Caco-2 (cell line): ENCODE measurements around the gene MEIS3. TPM values are rescaled to one million over a fixed set of nuclear protein-coding genes. Genes with fewer than 3 reads are reported as not detected.

Experiments
- BruUV-seq: library from RNA; stranded (reverse); fragments of 400-500 nt; replicated peaks from 2 replicates; lab custom pipeline; 2021; lab: Mats Ljungman, UMichigan
- CTCF ChIA-PET: fragments of 300-600 bp; sonication (Branson Sonifier 250); formaldehyde crosslinking; loops from one replicate; lab custom pipeline; 2022; ENCODE audit warnings: antibody characterized with exemption; lab: Charles Lee
- POLR2A ChIA-PET: fragments of 300-600 bp; sonication (Branson Sonifier 250); formaldehyde crosslinking; loops from one replicate; lab custom pipeline; 2022; ENCODE audit warnings: antibody characterized with exemption; lab: Charles Lee
- DNase-seq, 2 experiments: peaks; one replicate each; pipeline versions ENCODE4 v3.0.0 to v3.0.0-alpha.2; 2020 to 2022
- H3K27me3 ChIP-seq: replicated peaks from 2 replicates; pipeline ENCODE4 v1.6.0; 2011; ENCODE audit warnings: low read length; ENCODE audit not compliant: control insufficient read depth, insufficient read depth
- H3K36me3 ChIP-seq: 2 replicates; pipeline ENCODE4 v1.5.1; 2011; ENCODE audit warnings: low read length; ENCODE audit not compliant: control insufficient read depth, insufficient read depth
- H3K4me1 ChIP-seq: fragments of 250-450 bp; sonication (Bioruptor Pico); 2 replicates; pipeline ENCODE4 v1.5.1; 2020; ENCODE audit warnings: mild to moderate bottlenecking
- H3K4me3 ChIP-seq: 2 replicates; pipeline ENCODE4 v1.5.1; 2011; ENCODE audit warnings: low read depth, mild to moderate bottlenecking, control low read depth, low read length
- H3K9me3 ChIP-seq: fragments of 250-450 bp; sonication (Bioruptor Pico); 2 replicates; pipeline ENCODE4 v1.5.1; 2020; ENCODE audit warnings: mild to moderate bottlenecking, moderate library complexity
- H3K27ac Mint-ChIP-seq: one replicate; pipeline ENCODE4 v1.8.0; 2022; ENCODE audit warnings: mixed read lengths; ENCODE audit not compliant: unreplicated experiment
- H3K27me3 Mint-ChIP-seq: one replicate; pipeline ENCODE4 v1.8.0; 2022; ENCODE audit warnings: mixed read lengths; ENCODE audit not compliant: insufficient read depth, unreplicated experiment
- H3K36me3 Mint-ChIP-seq: one replicate; pipeline ENCODE4 v1.8.0; 2022; ENCODE audit warnings: mild to moderate bottlenecking, mixed read lengths; ENCODE audit not compliant: insufficient read depth, unreplicated experiment
- H3K4me1 Mint-ChIP-seq: one replicate; pipeline ENCODE4 v1.8.0; 2022; ENCODE audit warnings: low read depth, mixed read lengths; ENCODE audit not compliant: unreplicated experiment
- H3K4me3 Mint-ChIP-seq: one replicate; pipeline ENCODE4 v1.8.0; 2022; ENCODE audit warnings: mild to moderate bottlenecking, moderate library complexity, mixed read lengths; ENCODE audit not compliant: unreplicated experiment
- H3K9me3 Mint-ChIP-seq: one replicate; pipeline ENCODE4 v1.8.0; 2022; ENCODE audit warnings: mixed read lengths; ENCODE audit not compliant: unreplicated experiment
- intact Hi-C: fragments of 100-400 bp; cut with micrococcal nuclease; formaldehyde crosslinking; loops from one replicate; pipeline ENCODE4 v1.10.0; 2022; ENCODE audit not compliant: unreplicated experiment
- total RNA-seq: library from RNA; stranded (reverse); gene quantifications from 2 replicates; pipeline ENCODE4 v1.2.3, GENCODE V29; 2022
- TF ChIP-seq, protein P1 (sequence below), 2 experiments: fragments of 200-600 bp in 1 of 2; IDR thresholded peaks; 1 replicate in 1 of 2; 2 replicates in 1 of 2; pipeline versions ENCODE4 v1.5.1 to v1.8.0; 2011 to 2022; ENCODE audit warnings: antibody characterized with exemption in 1 of 2, control low read depth in 1 of 2, inconsistent platforms in 1 of 2, low read depth in 1 of 2, low read length in 1 of 2, mild to moderate bottlenecking in 1 of 2, moderate library complexity in 1 of 2; ENCODE audit not compliant: insufficient read depth in 1 of 2, severe bottlenecking in 1 of 2, unreplicated experiment in 1 of 2

Gene MEIS3
- total RNA-seq, 1 experiment from 2014 or later, result 16.8 TPM

GRCh38 chr19:47434088-47434487 is 14.8 kb upstream of the MEIS3 start:
- ChIA-PET POLR2A (no interaction called here), CTCF (interaction anchor here (0.6 to 0.8 kb wide), 4 partner anchors 47 to 1298 kb away, joined by 3 to 4 read pairs (median 3); partner anchors contain the start of gene KPTN)
- no peaks in the 10 kb centered on the region for H3K4me1 ChIP-seq
- H3K36me3 ChIP-seq, result no peaks in the 10 kb centered on the region
- intact Hi-C loops, result no loop called here
- no peaks in the 10 kb centered on the region; the same call in 1 of the 2 replicates for H3K27me3 ChIP-seq
- Mint-ChIP-seq H3K4me1 (no peaks in the 10 kb centered on the region), H3K27ac (no peak overlapping the region), H3K27me3 (peaks cover 2% of the 10 kb centered on the region), H3K9me3 (no peaks in the 10 kb centered on the region), H3K4me3 (no peak overlapping the region), H3K36me3 (no peaks in the 10 kb centered on the region)
- TF ChIP-seq, protein P1, sequence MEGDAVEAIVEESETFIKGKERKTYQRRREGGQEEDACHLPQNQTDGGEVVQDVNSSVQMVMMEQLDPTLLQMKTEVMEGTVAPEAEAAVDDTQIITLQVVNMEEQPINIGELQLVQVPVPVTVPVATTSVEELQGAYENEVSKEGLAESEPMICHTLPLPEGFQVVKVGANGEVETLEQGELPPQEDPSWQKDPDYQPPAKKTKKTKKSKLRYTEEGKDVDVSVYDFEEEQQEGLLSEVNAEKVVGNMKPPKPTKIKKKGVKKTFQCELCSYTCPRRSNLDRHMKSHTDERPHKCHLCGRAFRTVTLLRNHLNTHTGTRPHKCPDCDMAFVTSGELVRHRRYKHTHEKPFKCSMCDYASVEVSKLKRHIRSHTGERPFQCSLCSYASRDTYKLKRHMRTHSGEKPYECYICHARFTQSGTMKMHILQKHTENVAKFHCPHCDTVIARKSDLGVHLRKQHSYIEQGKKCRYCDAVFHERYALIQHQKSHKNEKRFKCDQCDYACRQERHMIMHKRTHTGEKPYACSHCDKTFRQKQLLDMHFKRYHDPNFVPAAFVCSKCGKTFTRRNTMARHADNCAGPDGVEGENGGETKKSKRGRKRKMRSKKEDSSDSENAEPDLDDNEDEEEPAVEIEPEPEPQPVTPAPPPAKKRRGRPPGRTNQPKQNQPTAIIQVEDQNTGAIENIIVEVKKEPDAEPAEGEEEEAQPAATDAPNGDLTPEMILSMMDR (IDR thresholded peaks at IDR 0.05; ENCODE audit: insufficient read depth in 1 of 2, low read depth in 1 of 2, low read length in 1 of 2, severe bottlenecking in 1 of 2, unreplicated experiment in 1 of 2), result no peak
- H3K9me3 ChIP-seq, result no peaks in the 10 kb centered on the region
- no TSS peak for BruUV-seq
- H3K4me3 ChIP-seq, result no peak overlapping the region
- no peak for DNase-seq

DNA sequence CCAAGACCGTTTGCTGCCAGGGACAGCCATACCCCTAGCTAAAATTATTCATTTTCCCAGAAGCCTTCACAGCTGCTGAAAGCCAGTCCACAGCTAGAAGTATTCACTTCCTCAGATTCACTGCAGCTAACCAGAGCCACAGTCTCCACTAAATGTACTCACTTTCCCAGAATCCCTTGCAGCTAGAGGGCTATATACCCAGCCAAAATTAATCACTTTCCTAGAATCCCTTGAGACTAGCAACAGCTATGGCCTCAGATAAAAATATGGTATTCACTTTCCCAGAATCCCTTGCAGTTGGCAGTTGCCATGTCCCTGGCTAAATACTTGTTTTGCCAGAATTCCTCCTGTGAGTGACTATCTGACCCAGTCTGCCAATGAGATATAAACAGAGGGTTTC is 13.8 kb upstream of the MEIS3 start:
- ChIA-PET CTCF (interaction anchor here (0.6 to 1.6 kb wide), 5 partner anchors 17 to 51 kb away, joined by 3 to 6 read pairs (median 4); partner anchors contain the start of gene KPTN), POLR2A (interaction anchor here (1.1 kb wide), 1 partner anchor 34 kb away, joined by 4 read pairs; no protein-coding TSS in a partner anchor)
- Mint-ChIP-seq H3K4me1 (no peaks in the 10 kb centered on the region), H3K36me3 (no peaks in the 10 kb centered on the region), H3K9me3 (no peaks in the 10 kb centered on the region), H3K27me3 (peaks cover 2% of the 10 kb centered on the region), H3K27ac (no peak overlapping the region), H3K4me3 (no peak overlapping the region)
- H3K36me3 ChIP-seq, result no peaks in the 10 kb centered on the region
- no TSS peak for BruUV-seq
- TF ChIP-seq, protein P1 (IDR thresholded peaks at IDR 0.05; ENCODE audit: insufficient read depth in 1 of 2, low read depth in 1 of 2, low read length in 1 of 2, severe bottlenecking in 1 of 2, unreplicated experiment in 1 of 2), result no peak
- peaks cover 5% of the 10 kb centered on the region for H3K4me1 ChIP-seq
- no peaks in the 10 kb centered on the region for H3K27me3 ChIP-seq
- H3K9me3 ChIP-seq, result no peaks in the 10 kb centered on the region
- DNase-seq, result no peak
- intact Hi-C loops, result no loop called here
- no peak overlapping the region for H3K4me3 ChIP-seq

DNA sequence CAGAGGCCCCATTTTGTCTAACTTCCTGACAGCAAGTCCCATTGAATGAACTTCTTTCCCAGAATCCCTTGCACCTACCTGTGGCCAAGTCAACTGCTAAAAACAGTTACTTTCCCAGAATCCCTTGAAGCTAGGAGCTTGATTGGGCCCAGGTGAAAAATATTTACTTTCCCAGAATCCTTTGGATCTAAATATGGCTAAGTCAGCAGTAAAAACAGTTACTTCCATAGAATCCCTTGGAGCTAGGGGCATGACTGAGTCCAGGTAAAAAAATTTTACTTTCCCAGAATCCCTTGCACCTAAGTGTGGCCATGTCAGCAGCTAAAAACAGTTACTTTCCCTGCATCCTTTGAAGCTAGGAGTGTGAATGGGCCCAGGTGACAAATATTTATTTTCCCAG is 13.2 kb upstream of the MEIS3 start:
- peaks cover 2% of the 10 kb centered on the region for H3K27me3 Mint-ChIP-seq
- no peaks in the 10 kb centered on the region for H3K9me3 Mint-ChIP-seq
- H3K4me3 Mint-ChIP-seq, result no peak overlapping the region
- H3K36me3 Mint-ChIP-seq, result no peaks in the 10 kb centered on the region
- Histone ChIP-seq H3K4me3 (no peak overlapping the region), H3K9me3 (no peaks in the 10 kb centered on the region), H3K4me1 (peaks cover 11% of the 10 kb centered on the region), H3K27me3 (no peaks in the 10 kb centered on the region), H3K36me3 (no peaks in the 10 kb centered on the region)
- no peak overlapping the region for H3K27ac Mint-ChIP-seq
- TF ChIP-seq, protein P1 (IDR thresholded peaks at IDR 0.05; ENCODE audit: insufficient read depth in 1 of 2, low read depth in 1 of 2, low read length in 1 of 2, severe bottlenecking in 1 of 2, unreplicated experiment in 1 of 2), result no peak
- CTCF ChIA-PET, result interaction anchor here (0.6 to 1.6 kb wide), 5 partner anchors 17 to 51 kb away, joined by 3 to 6 read pairs (median 4); partner anchors contain the start of gene KPTN
- POLR2A ChIA-PET, result interaction anchor here (1.1 kb wide), 1 partner anchor 33 kb away, joined by 4 read pairs; no protein-coding TSS in a partner anchor
- BruUV-seq, result no TSS peak
- H3K4me1 Mint-ChIP-seq, result no peaks in the 10 kb centered on the region
- no peak for DNase-seq
- intact Hi-C loops, result no loop called here
